Measurements from ENCODE around the gene SMYD3. TPM values are rescaled to one million over a fixed set of nuclear protein-coding genes. Genes with fewer than 3 reads are reported as not detected.

The SMYD3 gene
- total RNA-seq, 1 experiment from 2014 or later, result 25.5 TPM

DNA sequence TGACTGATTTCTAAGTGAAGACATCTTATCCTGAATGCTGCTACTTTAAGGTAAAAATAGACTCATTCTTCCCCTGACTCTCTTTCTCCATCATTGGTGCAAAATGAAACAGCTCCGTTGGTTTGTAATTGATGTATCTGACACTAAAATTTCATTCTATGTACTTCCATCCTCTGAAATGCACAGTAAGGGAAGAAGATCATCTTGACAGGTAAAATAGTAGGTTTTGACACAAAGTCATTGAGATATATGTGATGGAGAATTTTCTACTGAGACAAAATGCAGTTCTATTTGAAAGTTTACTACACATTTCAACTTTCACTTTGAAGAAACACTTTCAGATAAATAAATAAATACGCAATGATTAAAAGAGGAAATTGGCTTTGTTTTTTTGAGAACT is 348.9 kb downstream of the SMYD3 start:
- no peak for TF ChIP-seq CTCF (conservative IDR thresholded peaks at IDR 0.05)
- H3K36me3 Mint-ChIP-seq (ENCODE audit: insufficient read depth in 1 of 3, low read depth in 3 of 3), result no peaks in the 10 kb centered on the region
- no peak overlapping the region for H4K91ac ChIP-seq (ENCODE audit: insufficient read length, low read depth, low read length)
- no peak overlapping the region for H2BK12ac ChIP-seq (ENCODE audit: insufficient read length, low read depth, low read length)
- H2AK5ac ChIP-seq (ENCODE audit: insufficient read length, low read length), result no peak overlapping the region
- H3K23ac ChIP-seq (ENCODE audit: insufficient read length, low read depth, low read length), result no peak overlapping the region
- no peak overlapping the region; a peak in 1 of 7 replicates for H3K27ac Mint-ChIP-seq
- H4K5ac ChIP-seq (ENCODE audit: insufficient read length, low read depth, low read length), result no peak overlapping the region
- H3K27me3 ChIP-seq (ENCODE audit: insufficient read depth, low read length), result no peaks in the 10 kb centered on the region
- no peak overlapping the region for H3K18ac ChIP-seq (ENCODE audit: insufficient read length, low read depth, low read length)
- no peaks in the 10 kb centered on the region for H3K9me3 ChIP-seq (ENCODE audit: control insufficient read depth, low read depth, low read length)
- H2BK15ac ChIP-seq (ENCODE audit: low read depth, low read length), result no peak overlapping the region
- H3K23me2 ChIP-seq (ENCODE audit: insufficient read length, low read depth, low read length, poor library complexity, severe bottlenecking), result no peaks in the 10 kb centered on the region
- no peak for DNase-seq
- no peaks in the 10 kb centered on the region for H3K27me3 Mint-ChIP-seq (ENCODE audit: low read depth)
- H2BK5ac ChIP-seq (ENCODE audit: insufficient read length, low read length), result no peak overlapping the region
- H3K79me2 ChIP-seq (ENCODE audit: insufficient read depth, low read length), result no peaks in the 10 kb centered on the region
- peaks cover 15 to 31% of the 10 kb centered on the region in 2 experiments for H3K4me1 Mint-ChIP-seq
- H3K9ac ChIP-seq (ENCODE audit: extremely low read depth, insufficient read length, low read length), result no peak overlapping the region
- no peak overlapping the region for H3K4me2 ChIP-seq (ENCODE audit: insufficient read depth, insufficient read length, low read length)
- no peak overlapping the region for H4K8ac ChIP-seq (replicated peaks; ENCODE audit: insufficient read length, low read depth, low read length)
- H3K4ac ChIP-seq (ENCODE audit: low read depth, low read length), result no peak overlapping the region
- H2BK20ac ChIP-seq (ENCODE audit: low read depth, low read length, poor library complexity, severe bottlenecking), result no peak overlapping the region
- no peak overlapping the region for H3K4me3 Mint-ChIP-seq
- no peaks in the 10 kb centered on the region for H3K9me3 Mint-ChIP-seq
- no CpG with 5 or more reads among the region's 2 CpGs for WGBS (ENCODE audit: extremely low coverage, insufficient read length, low lambda C conversion rate)
- no peak overlapping the region for H2BK120ac ChIP-seq (ENCODE audit: low read depth, low read length, poor library complexity, severe bottlenecking)
- H3K14ac ChIP-seq (ENCODE audit: insufficient read depth, low read length), result no peak overlapping the region
- H3K79me1 ChIP-seq (ENCODE audit: insufficient read depth, low read depth, low read length, poor library complexity, severe bottlenecking), result no peaks in the 10 kb centered on the region
- no peak overlapping the region for H3T11ph ChIP-seq (ENCODE audit: low read length)
- H4K20me1 ChIP-seq (ENCODE audit: control insufficient read depth, insufficient read depth, insufficient read length), result no peaks in the 10 kb centered on the region
- no peak overlapping the region for H3K27ac ChIP-seq (ENCODE audit: insufficient read length, low read depth, low read length)
- H2AFZ ChIP-seq (ENCODE audit: low read length), result no peak overlapping the region
- H3K4me1 ChIP-seq (ENCODE audit: insufficient read depth, low read length), result no peaks in the 10 kb centered on the region
- H3K56ac ChIP-seq (ENCODE audit: insufficient read length, low read depth, low read length), result no peak overlapping the region

All from H9 (cell line).